Fibroblast of upper back skin (primary cell): ENCODE results near the gene PNPT1.
"Not testable (repeated sequence)": the region's sequence is repeated elsewhere in the genome, so short reads cannot be mapped to it uniquely, and the experiment has no call there.

Experiments
- DNase-seq: peaks from one replicate; pipeline ENCODE4 v3.0.0-alpha.2; 2013

The PNPT1 gene

DNA sequence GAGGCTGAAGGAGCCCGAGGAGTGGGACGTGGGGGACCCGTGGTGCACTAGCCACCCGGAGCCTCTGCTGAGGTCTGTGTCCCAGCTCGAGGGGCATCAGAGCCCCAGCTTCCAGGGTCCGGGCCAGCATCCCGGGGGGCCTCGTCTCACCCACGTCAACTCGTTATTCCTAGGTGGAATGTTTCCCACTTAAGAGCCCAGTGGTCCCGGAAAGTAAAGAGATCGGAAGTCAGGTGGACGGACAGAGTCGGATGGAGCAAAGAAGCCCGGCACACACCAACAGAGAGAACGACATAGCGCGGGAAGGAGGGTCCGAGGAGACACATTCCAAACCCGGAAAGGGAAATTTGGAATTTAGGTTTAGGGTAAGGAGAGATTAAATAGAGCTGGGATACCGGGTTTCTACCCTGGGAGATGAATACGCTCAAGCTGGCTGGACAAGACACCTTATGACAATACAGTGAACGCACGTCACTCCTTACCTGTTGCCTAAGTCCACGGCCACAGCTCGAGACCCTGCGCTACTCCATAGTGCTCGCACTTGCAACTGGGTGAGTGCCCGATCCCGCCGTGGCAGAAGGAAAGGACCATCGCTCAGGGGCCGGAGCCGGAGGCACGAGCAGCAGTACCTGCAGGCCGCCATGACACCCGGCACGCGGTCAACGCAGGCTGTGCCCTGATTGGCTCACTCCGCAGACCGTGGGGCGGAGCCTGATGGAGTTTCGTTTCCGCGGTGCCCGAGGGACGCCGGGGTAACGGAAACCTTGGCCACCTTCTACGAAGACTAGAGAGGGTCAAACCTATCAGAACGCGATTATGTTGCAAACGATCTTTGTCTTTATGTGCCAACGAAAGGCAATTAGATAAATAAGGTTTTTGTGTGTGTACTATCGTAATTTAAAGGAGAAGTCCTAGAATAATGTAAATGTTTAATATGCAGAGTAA is at the start of gene PNPT1:
Gene PNPT1, minus strand, starts transcription at position 664 of the 945 bp plus-strand sequence. Its CDS starts 21 bp downstream, at position 643.
- DNase-seq = peak; percentile 93

GRCh38 chr2:55742996-55743395 is 49.4 kb upstream of the PNPT1 start:
- DNase-seq = no peak

- DNase-seq = not testable (repeated sequence)
Measured at GRCh38 chr2:55736019-55736536, 42.4 kb upstream of the PNPT1 start.

DNA sequence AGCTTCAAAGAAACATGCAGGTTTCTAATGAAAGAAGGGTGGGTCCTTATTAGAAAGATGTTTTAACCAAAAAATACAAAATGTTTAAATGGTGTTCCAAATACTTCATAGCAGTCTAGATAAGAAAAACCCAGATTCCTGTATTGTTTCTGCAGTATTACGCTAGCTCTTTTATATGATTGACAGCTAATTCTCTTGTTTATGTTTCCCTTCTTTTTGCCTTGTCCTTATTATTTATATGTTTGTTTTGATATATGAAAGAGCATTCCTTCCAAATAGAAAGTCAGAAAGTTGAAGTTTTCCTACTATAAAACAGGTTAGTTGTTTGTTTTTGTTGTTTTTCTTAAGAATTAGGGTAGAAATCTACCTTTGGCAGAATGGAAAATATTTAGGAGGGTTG is 41.1 kb upstream of the PNPT1 start:
- no peak for DNase-seq

GRCh38 chr2:55733335-55733734 is 39.7 kb upstream of the PNPT1 start:
- DNase-seq = no peak

DNA sequence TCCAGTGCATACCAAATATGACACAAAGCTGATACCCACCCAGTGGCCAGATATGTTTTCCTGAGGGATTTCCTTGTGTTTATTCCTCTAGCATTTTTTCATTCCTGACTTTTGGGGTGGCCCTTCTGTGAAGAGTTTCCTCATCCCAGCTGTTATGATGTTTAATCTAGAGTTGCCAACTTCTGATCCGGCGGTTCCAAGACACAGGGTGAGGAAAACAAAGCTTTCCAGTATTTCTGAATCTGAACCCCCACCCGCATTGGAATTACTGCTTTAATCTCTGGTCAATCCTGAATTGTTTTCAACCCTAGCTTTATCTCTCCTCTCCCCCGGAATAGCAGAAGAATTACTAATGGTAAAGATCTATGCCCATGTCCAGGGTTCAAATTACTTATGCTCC is 39.2 kb upstream of the PNPT1 start:
- no peak for DNase-seq

DNA sequence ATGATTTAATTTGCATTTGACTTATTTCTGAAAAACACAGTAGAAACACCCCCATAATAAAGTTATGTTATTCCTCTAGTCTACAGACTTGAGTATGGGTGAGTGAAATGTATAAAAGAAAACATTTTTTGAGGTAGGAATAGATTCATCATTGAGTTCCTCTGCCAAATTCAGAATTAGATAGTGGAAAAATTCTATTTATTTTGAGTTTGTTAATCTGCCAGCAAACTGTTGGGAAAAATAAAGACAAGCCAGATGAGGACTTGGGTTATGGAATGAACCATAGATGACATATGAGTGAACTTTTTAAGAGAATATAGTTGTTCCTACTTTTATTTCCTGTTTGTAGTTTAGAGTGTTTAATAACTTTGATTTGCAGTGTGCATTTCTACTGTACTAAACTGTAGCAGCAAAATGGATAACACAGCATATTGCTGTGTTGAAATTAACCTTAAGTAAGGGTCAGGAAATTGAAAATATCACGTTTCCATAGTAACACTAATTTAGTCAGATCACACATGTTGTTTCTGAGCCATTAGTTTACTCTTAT is 35.6 kb upstream of the PNPT1 start:
- no peak for DNase-seq

DNA sequence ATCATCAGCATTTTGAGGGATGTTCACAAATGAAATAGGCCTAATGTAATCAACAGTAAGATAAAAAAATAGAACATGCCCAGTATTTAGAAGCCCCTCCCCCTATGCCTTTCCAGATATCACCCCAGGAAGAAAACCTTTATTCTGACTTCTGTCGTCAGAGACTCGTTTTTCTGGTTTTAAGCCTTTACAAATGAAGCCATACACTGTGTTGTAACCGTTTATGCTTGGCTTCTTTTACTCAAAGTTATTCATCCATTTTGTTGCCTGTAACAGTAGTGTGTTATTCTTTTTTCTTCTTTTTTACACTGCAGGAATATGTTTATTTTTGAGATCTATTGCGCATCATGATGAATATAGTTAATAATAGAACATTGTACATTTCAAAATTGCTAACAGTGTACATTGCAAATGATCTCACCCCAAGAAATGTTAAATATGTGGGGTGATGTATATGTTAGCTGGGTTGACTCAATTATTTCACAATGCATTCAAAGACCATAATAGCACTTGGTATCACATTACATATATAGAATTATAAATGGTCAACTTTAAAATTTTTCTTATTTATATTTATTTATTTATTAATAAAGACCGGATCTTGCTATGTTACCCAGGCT is 28.1 kb upstream of the PNPT1 start:
- DNase-seq = peak; percentile 59

GRCh38 chr2:55720417-55720816 is 26.8 kb upstream of the PNPT1 start:
- no peak for DNase-seq

GRCh38 chr2:55719852-55720251 is 26.2 kb upstream of the PNPT1 start:
- no peak for DNase-seq

- peak; percentile 77 for DNase-seq
Measured at GRCh38 chr2:55718165-55719008, 24.7 kb upstream of the PNPT1 start.

DNA sequence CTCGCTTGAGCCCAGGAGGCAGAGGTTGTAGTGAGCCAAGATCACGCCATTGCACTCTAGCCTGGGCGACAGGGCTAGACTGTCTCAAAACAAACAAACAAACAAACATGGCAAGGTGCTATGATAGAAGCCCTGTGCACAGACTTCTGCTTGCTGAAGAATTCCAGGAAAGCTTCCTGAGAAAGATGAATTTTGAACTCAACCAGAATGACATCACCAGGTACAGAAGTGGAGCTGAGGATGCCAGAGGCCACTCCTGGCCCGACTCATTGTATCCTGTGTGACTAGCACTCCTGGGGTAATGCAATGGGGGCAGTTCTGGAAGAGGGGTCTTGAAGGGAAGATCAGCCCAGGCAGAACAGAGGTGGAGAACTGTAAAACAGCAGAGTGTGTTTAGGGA is 22.0 kb upstream of the PNPT1 start:
- no peak for DNase-seq

GRCh38 chr2:55715178-55715577 is 21.5 kb upstream of the PNPT1 start:
- DNase-seq = not testable (repeated sequence)

- no peak for DNase-seq
Measured at GRCh38 chr2:55712477-55713060, 18.9 kb upstream of the PNPT1 start.

- no peak for DNase-seq
Measured at GRCh38 chr2:55710025-55710424, 16.4 kb upstream of the PNPT1 start.

GRCh38 chr2:55707751-55708150 is 14.1 kb upstream of the PNPT1 start:
- DNase-seq = no peak

- not testable (repeated sequence) for DNase-seq
Measured at GRCh38 chr2:55706258-55706657, 12.6 kb upstream of the PNPT1 start.

DNA sequence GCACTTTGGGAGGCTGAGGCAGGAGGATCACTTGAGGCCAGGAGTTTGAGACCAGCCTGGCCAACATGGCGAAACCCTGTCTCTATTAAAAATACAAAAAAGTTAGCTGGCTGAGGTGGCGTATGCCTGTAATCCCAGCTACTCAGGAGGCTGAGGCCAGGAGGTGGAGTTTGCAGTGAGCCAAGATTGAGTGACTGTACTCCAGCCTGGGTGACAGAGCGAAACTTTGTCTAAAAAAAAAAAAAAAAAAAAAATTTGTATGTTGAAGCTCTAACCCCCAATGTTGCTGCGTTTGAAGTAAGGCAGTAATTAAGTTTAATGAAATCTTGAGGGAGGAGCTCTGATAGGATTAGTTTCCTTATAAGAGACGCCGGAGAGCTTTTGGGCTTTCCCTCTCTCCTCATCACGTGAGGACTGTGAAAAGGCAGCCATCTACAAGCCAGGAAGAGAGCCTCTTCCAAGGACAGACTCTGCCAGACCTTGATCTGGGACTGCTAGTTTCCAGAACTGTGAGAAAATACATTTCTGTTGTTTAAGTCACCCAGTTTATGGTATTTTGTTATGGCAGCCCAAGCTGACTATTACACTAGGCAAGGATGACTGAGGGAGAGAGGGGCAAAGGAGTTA is 11.5 kb upstream of the PNPT1 start:
- DNase-seq = no peak

GRCh38 chr2:55703350-55703749 is 9.7 kb upstream of the PNPT1 start:
- no peak for DNase-seq

DNA sequence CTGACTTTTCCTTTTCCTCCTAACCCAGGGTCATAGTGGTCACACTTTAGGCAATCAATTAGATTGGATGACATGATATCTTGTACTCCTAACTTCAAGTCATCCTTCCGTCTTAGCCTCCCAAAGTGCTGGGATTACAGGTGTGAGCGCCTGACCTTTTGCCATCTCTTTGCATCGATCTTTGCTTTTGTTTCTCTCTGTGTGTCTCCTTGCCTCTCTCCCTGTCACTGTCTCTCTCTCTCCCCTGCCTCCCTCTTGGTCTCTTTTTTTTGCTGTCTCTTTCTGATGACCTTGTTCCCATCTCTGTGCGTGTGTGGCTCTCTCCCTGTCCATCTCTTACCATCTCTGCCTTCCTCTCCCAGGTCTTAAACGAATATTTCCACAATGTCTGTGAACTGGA is 904 bp downstream of the PNPT1 start:
- not testable (repeated sequence) for DNase-seq

- DNase-seq = no peak
Measured at GRCh38 chr2:55672630-55673029, 21.0 kb downstream of the PNPT1 start.

- DNase-seq = no peak
Measured at GRCh38 chr2:55668956-55669355, 24.7 kb downstream of the PNPT1 start.
